Pulmonary artery endothelial cell (primary cell): ENCODE results near the gene ARHGAP11A. TPM values are rescaled to one million over a fixed set of nuclear protein-coding genes. Genes with fewer than 3 reads are reported as not detected.

Source experiments
- DNase-seq: peaks from one replicate; pipeline ENCODE4 v3.0.0-alpha.2; 2011; ENCODE audit warnings: low read depth, low spot score
- total RNA-seq: library from RNA; depleted of rRNA; stranded (reverse); fragments of >200 nt; gene quantifications from 2 replicates; pipeline ENCODE4 v1.2.3, GENCODE V29; 2014

Gene ARHGAP11A
- total RNA-seq, 1 donor from 2014 or later: 22.9 TPM

GRCh38 chr15:32687556-32687955 lies 72.3 kb downstream of the ARHGAP11A start:
- no peak for DNase-seq

- DNase-seq: no peak
Measured at GRCh38 chr15:32688151-32688639, 72.9 kb downstream of the ARHGAP11A start.

Other genes with a start within 250 kb of the ARHGAP11A start
- 0.46 and 0.74 TPM in 2 replicates for gene GOLGA8K, start 212.2 kb upstream of the ARHGAP11A start, total RNA-seq
- 0.20 and 0.53 TPM in 2 replicates for gene GOLGA8O, start 159.9 kb upstream of the ARHGAP11A start, total RNA-seq
- 1.4 and 3.9 TPM in 2 replicates for gene GOLGA8N, start 22.0 kb upstream of the ARHGAP11A start, total RNA-seq
- gene SCG5, start 26.2 kb downstream of the ARHGAP11A start, total RNA-seq: 0.74 and 0.92 TPM in 2 replicates
- gene GREM1, start 102.5 kb downstream of the ARHGAP11A start, total RNA-seq: 0.07 TPM in 1 of 2 replicates, not detected in the other